GM23248 (cell line): ENCODE results near the gene ITFG1.

Experiments
- EZH2 ChIP-seq: fragments of 200-600 bp; sonication (generic); IDR thresholded peaks from 2 replicates; pipeline ENCODE4 v1.6.1; 2018; ENCODE audit warnings: antibody characterized with exemption, mild to moderate bottlenecking; ENCODE audit not compliant: insufficient read depth, poor library complexity, severe bottlenecking
- EZH2phosphoT487 ChIP-seq: fragments of 200-600 bp; sonication (generic); IDR thresholded peaks from 2 replicates; pipeline ENCODE4 v1.6.1; 2018; ENCODE audit warnings: antibody characterized with exemption, moderate library complexity, mild to moderate bottlenecking, low read depth; ENCODE audit not compliant: insufficient read depth

DNA sequence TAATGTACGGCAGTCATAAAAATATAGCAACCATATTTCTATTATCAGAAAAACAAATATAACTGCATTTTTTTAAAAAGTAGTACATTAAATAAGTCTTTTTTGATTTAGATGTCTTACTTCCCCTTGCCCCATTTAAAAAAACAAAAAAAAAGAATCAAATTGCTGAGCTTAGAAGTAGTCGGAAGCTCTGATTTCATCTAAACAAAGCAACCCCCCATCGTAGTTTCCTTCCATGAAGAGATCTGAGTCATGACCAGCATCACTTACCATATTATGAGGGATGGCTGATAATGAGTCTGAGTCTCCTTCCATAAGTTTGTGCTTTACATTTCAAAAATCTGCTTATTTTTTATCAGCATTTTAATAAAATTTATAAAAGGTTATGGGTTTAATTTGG lies 86.2 kb downstream of the ITFG1 start:
- TF ChIP-seq EZH2phosphoT487 (no peak), EZH2 (no peak)
